Measurements from ENCODE around the gene TPCN2.

The TPCN2 gene

GRCh38 chr11:69039501-69039900 lies 9.2 kb upstream of the TPCN2 start:
- no peak for DNase-seq (ENCODE audit: low spot score)

- DNase-seq (ENCODE audit: low spot score), result no peak
Measured at GRCh38 chr11:69040051-69040450, 8.7 kb upstream of the TPCN2 start.

- DNase-seq (ENCODE audit: low spot score), result peak; percentile 84
Measured at GRCh38 chr11:69040581-69041260, 8.0 kb upstream of the TPCN2 start.

GRCh38 chr11:69041516-69041915 lies 7.2 kb upstream of the TPCN2 start:
- peak; percentile 39 for DNase-seq (ENCODE audit: low spot score)

- DNase-seq (ENCODE audit: low spot score), result peak; percentile 71
Measured at GRCh38 chr11:69044111-69045013, 4.4 kb upstream of the TPCN2 start.

GRCh38 chr11:69048031-69048693 lies 570 bp upstream of the TPCN2 start:
- DNase-seq (ENCODE audit: low spot score), result no peak

- DNase-seq (ENCODE audit: low spot score), result no peak
Measured at GRCh38 chr11:69049490-69049867, 747 bp downstream of the TPCN2 start.

GRCh38 chr11:69050592-69051380 lies 2.1 kb downstream of the TPCN2 start:
- no peak for DNase-seq (ENCODE audit: low spot score)

- DNase-seq (ENCODE audit: low spot score), result no peak
Measured at GRCh38 chr11:69051381-69052342, 2.9 kb downstream of the TPCN2 start.

- DNase-seq (ENCODE audit: low spot score), result no peak
Measured at GRCh38 chr11:69052343-69053168, 3.8 kb downstream of the TPCN2 start.

GRCh38 chr11:69053169-69053477 lies 4.4 kb downstream of the TPCN2 start:
- no peak for DNase-seq (ENCODE audit: low spot score)

GRCh38 chr11:69053546-69054396 lies 5.0 kb downstream of the TPCN2 start:
- DNase-seq (ENCODE audit: low spot score), result no peak

- DNase-seq (ENCODE audit: low spot score), result no peak
Measured at GRCh38 chr11:69054397-69055211, 5.9 kb downstream of the TPCN2 start.

- DNase-seq (ENCODE audit: low spot score), result no peak
Measured at GRCh38 chr11:69055212-69055586, 6.5 kb downstream of the TPCN2 start.

GRCh38 chr11:69055598-69056516 lies 7.1 kb downstream of the TPCN2 start:
- DNase-seq (ENCODE audit: low spot score), result no peak

GRCh38 chr11:69057236-69057635 lies 8.5 kb downstream of the TPCN2 start:
- no peak for DNase-seq (ENCODE audit: low spot score)

- no peak for DNase-seq (ENCODE audit: low spot score)
Measured at GRCh38 chr11:69057801-69058200, 9.1 kb downstream of the TPCN2 start.

Measured in kidney tubule cell (primary cell).